Measurements from ENCODE around the gene TRPV4.

DNA sequence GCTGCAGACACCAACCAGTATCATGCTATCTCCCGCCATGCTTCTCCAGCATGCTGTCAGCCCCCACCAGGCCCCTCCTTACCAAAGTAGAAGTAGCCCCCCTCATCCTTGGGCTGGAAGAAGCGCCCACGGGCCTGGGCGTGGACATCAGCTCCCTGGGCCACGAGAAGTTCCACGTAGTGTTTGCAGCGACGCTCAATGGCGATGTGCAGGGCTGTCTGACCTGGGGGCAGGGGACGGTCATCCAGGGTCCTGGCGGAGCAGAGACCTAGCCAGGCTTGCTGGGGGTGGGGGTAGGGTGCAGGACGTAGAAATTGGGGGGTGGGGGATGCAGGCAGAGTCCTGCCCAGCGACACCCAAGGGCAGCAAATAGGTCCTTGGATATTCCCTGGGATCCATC is 32.7 kb downstream of the TRPV4 start:
- no peak for TF ChIP-seq CTCF (conservative IDR thresholded peaks at IDR 0.05)
- TF ChIP-seq EZH2 (IDR thresholded peaks at IDR 0.05; ENCODE audit: low read depth), result no peak

Measured in PC-9 (cell line).